Neural cell (in vitro differentiated cells): Measurements from ENCODE around the gene NFIB.
A peak's percentile ranks its signal among the peaks of the same experiment; 100 is the strongest.

Source experiments
- MXI1 ChIP-seq: fragments of 450-650 bp; conservative IDR thresholded peaks from 2 replicates; pipeline ENCODE4 v1.6.1; 2014; ENCODE audit warnings: antibody characterized with exemption, mild to moderate bottlenecking; ENCODE audit not compliant: poor library complexity, severe bottlenecking
- TAF1 ChIP-seq: IDR thresholded peaks from 2 replicates; pipeline ENCODE4 v1.6.1; 2012; ENCODE audit warnings: low read depth
- TF ChIP-seq, protein P1 (sequence below): fragments of 450-650 bp; IDR thresholded peaks from 2 replicates; pipeline ENCODE4 v1.5.1; 2014; ENCODE audit warnings: antibody characterized with exemption, mild to moderate bottlenecking, moderate library complexity; ENCODE audit not compliant: poor library complexity, severe bottlenecking
- TF ChIP-seq, protein P2 (sequence below): IDR thresholded peaks from 2 replicates; pipeline ENCODE4 v1.6.1; 2012; ENCODE audit warnings: borderline replicate concordance

DNA sequence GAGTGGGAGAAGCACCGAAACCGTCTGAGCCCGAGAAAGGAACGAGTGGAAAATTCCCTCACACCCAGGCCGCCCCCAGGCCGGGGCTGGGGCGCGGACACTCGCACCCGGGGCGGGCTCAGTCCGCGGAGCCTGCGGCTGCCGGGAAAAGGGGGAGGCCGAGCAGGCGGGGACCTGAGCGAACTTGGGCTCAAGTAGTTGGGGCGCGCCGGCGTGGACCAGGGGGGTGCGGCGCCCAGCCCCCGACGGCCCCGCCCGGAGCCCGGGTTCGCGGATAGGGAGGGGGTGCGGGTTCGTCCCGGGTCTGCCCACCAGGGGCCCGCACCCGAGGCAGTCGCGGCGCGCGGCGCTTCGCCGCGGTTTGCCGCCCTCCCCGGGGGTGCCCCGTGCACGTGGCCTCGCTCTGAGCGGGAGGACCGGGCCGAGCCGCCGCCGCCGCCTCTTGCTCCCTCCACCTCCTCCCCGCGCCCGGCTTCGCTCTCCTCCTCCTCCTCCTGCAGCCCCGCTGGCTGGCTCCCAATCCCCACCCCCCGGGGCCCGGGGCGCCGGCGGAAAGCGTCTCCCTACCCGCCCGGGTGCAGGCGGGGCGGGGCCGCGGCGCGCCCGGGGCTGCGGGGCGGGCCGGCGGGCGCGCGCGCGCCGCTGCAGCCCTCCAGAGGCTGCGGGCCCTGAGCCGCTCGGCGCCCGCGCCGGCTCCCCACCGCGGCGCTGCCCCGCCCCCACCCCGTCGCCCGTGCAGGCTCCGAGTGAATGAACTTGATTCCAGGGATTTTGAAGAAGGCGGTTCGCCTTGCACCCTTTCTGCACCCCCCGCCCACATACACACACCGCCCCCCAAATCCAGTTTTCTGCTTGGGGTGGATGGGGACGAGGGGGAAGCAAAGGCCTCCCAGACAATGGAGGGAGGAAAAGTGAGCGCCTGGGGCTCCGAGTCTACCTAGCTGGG, 1.3 kb upstream of the NFIB start:
- TF ChIP-seq, protein P1, sequence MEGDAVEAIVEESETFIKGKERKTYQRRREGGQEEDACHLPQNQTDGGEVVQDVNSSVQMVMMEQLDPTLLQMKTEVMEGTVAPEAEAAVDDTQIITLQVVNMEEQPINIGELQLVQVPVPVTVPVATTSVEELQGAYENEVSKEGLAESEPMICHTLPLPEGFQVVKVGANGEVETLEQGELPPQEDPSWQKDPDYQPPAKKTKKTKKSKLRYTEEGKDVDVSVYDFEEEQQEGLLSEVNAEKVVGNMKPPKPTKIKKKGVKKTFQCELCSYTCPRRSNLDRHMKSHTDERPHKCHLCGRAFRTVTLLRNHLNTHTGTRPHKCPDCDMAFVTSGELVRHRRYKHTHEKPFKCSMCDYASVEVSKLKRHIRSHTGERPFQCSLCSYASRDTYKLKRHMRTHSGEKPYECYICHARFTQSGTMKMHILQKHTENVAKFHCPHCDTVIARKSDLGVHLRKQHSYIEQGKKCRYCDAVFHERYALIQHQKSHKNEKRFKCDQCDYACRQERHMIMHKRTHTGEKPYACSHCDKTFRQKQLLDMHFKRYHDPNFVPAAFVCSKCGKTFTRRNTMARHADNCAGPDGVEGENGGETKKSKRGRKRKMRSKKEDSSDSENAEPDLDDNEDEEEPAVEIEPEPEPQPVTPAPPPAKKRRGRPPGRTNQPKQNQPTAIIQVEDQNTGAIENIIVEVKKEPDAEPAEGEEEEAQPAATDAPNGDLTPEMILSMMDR: peak; percentile 11
- no peak for TF ChIP-seq MXI1
- TF ChIP-seq TAF1: no peak
- TF ChIP-seq, protein P2, sequence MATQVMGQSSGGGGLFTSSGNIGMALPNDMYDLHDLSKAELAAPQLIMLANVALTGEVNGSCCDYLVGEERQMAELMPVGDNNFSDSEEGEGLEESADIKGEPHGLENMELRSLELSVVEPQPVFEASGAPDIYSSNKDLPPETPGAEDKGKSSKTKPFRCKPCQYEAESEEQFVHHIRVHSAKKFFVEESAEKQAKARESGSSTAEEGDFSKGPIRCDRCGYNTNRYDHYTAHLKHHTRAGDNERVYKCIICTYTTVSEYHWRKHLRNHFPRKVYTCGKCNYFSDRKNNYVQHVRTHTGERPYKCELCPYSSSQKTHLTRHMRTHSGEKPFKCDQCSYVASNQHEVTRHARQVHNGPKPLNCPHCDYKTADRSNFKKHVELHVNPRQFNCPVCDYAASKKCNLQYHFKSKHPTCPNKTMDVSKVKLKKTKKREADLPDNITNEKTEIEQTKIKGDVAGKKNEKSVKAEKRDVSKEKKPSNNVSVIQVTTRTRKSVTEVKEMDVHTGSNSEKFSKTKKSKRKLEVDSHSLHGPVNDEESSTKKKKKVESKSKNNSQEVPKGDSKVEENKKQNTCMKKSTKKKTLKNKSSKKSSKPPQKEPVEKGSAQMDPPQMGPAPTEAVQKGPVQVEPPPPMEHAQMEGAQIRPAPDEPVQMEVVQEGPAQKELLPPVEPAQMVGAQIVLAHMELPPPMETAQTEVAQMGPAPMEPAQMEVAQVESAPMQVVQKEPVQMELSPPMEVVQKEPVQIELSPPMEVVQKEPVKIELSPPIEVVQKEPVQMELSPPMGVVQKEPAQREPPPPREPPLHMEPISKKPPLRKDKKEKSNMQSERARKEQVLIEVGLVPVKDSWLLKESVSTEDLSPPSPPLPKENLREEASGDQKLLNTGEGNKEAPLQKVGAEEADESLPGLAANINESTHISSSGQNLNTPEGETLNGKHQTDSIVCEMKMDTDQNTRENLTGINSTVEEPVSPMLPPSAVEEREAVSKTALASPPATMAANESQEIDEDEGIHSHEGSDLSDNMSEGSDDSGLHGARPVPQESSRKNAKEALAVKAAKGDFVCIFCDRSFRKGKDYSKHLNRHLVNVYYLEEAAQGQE: no peak
